GM19099 (cell line): Measurements from ENCODE around the gene FAM110D.
A peak's percentile ranks its signal among the peaks of the same experiment; 100 is the strongest.

ENCODE experiments used
- POLR2A ChIP-seq: IDR thresholded peaks from 3 replicates; pipeline ENCODE4 v1.6.1; 2011; ENCODE audit warnings: low read depth; ENCODE audit not compliant: insufficient read length; ENCODE audit errors: extremely low read depth

FAM110D gene

DNA sequence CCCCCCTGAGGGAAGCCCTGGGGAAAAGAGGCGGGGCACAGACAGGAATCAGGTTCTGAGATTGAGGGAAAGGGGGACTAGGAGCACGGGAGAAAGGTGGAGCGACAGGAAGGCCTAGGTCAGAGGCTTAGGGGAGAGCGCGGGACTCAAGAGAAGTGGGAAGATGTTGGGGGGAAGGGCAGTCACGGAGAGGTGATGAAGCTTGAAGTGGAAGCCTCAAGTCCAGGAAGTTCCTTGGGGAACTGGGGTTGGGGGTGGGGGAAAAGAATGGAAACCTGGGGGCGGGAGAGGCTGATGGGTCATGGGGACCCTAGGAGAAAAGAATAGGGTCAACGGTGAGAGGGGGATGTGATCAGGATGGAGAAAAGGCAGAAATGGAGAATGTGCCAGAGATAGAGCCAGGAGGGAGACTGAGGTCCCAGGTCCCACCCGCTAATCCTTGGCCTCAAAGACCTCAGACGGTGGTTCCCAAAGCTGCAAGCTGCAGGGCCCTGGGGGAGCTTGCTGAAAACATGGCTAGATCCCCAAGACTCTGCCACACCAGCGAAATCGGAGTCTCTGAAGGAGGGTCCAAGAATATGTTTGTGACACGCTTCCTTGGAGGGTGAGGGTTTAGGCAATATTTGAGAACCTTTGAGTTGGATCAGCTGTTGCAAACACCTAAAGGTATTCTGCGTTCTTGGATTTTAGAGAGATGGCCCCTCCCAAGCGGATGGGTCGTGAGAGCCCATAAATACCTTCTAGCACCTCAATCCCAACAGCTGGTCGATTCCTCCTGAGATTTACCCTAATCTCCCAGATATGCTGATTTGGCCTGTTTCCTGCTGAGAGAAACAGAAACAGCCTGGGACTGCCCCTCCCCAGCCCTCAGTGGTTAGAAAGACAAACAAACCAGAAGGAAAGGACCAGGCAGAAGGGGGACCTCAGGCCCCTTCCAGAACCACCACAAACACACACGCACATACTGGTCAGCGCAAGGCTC, 6.3 kb downstream of the FAM110D start:
- no peak for TF ChIP-seq POLR2A

DNA sequence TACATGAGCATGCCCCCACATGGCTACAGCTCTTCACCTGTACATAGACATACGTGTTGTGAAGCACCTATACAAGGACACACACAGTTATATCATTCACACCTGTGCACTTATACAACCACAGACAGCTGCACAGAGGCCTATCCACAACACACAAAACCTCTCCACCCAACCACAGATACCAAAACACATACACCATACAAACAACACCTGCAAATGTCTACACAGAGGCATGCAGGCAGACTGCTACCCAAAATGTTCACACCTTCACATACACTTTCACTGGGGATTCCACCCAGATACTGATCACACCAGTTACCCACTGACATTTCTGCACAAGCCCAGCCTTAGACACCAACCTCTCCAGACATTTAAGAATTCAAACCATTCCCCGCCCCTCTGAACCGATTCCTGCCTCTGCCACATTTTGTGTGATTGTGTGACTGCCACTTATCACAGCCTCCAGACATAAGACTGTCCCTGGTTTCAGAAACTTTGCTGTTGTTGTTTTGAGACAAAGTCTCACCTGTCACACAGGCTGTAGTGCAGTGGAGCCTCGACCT, 7.9 kb downstream of the FAM110D start:
- no peak for TF ChIP-seq POLR2A

DNA sequence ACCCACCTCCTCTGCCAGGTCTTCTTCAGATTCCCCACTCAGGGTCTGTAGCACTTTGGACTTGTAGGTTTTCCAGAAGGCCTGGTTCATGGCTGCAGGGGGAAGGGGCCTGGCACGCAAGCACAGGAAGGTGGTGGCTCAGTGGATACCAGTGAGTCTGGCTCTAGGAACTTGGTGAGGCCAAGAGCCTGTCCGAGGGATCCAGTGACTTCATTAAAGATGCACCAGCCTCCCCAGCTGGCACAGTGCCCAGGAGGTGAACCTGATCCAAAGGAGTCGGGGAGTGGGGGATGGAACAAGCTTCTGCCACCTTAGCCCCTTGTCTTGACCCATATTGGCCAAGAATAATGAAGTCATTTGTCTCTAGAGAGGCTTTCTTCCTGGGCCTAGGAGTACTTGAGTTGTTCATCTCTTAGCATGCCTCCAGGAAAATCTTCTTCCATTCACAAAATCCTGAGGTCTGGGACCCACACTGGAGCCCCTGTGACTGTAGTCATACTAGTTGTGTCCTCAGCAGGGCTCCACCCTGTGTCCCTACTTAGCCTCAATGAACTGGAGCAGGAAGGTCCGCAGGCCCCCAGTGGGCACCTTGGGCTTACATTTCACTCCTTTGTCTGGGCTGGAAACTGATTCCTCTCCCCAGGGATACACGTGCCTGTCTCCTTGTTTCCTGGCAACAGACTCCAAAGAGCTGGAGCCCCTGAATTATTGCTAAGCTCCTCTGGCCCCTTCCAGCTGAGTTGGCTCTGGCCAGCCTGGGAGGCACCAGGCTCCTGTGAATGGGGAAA, 9.7 kb downstream of the FAM110D start, which contains the start of gene C1orf232:
Gene C1orf232, minus strand, starts transcription at position 554 of the 788 bp plus-strand sequence. Its CDS starts 464 bp downstream, at position 90.
- no peak for TF ChIP-seq POLR2A

DNA sequence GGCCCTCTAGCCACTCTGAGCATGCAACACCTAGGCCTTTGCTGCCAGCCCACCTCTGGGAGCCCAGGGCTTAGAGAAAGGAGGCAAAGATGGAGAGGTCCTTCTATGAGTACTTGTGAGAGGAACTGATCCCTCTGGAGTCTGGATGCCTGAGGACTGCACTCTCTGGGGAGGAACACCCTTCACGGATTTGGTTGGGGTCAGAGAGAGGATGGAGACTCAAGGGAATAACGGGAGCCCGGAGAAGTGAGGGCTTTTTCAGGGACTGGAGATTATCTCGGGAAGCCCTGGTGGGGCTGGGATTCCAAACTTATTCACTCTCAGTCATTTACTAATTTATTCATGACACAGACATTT, 10.3 kb downstream of the FAM110D start:
- no peak for TF ChIP-seq POLR2A

DNA sequence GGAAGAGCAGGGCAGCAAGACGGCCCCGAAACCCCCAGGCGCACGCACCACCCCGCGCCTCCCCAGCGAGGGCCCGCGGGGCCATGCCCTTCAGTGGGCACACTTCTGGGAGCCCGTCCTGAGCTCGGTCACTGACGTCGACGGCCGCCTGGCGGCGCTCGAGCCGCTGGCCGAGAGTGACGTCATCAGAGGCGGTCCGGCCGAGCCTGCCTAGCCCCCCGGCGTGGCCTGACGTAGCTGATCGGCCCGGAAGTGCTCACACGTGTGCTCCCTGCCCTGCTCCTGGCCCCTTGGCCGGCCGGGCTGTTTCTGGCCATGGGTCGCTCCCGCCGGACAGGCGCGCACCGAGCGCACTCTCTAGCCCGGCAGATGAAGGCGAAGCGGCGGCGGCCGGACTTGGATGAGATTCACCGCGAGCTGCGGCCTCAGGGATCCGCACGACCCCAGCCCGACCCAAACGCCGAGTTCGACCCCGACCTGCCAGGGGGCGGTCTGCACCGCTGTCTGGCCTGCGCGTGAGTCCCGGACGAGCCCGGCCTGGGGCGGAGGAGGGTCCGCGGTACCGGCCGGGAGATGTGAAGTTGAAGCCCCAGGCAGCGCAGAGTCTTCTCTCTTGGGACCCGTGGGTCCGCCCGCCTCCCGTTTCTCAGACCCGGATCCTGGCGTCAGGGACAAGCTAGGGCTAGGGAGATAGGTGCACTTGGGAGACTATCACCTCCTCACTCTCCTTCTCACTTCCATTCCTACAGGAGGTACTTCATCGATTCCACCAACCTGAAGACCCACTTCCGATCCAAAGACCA, 11.0 kb downstream of the FAM110D start, which contains the start of gene ZNF593:
Gene ZNF593, plus strand, starts transcription at position 240 of the 803 bp plus-strand sequence. Its CDS starts 76 bp downstream, at position 316.
- peak; percentile 85 for TF ChIP-seq POLR2A

DNA sequence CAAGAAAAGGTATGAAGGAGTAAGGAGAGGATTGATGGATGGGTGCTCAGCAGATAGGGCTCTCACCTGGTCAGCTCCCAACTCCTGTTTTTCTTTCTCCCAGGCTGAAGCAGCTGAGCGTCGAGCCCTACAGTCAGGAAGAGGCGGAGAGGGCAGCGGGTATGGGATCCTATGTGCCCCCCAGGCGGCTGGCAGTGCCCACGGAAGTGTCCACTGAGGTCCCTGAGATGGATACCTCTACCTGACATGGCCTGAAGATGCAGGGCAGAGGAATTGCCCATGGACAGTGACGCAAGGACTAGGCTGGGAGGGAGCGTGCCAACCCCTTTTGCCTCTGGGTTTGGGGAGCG, 11.6 kb downstream of the FAM110D start:
- TF ChIP-seq POLR2A: no peak

DNA sequence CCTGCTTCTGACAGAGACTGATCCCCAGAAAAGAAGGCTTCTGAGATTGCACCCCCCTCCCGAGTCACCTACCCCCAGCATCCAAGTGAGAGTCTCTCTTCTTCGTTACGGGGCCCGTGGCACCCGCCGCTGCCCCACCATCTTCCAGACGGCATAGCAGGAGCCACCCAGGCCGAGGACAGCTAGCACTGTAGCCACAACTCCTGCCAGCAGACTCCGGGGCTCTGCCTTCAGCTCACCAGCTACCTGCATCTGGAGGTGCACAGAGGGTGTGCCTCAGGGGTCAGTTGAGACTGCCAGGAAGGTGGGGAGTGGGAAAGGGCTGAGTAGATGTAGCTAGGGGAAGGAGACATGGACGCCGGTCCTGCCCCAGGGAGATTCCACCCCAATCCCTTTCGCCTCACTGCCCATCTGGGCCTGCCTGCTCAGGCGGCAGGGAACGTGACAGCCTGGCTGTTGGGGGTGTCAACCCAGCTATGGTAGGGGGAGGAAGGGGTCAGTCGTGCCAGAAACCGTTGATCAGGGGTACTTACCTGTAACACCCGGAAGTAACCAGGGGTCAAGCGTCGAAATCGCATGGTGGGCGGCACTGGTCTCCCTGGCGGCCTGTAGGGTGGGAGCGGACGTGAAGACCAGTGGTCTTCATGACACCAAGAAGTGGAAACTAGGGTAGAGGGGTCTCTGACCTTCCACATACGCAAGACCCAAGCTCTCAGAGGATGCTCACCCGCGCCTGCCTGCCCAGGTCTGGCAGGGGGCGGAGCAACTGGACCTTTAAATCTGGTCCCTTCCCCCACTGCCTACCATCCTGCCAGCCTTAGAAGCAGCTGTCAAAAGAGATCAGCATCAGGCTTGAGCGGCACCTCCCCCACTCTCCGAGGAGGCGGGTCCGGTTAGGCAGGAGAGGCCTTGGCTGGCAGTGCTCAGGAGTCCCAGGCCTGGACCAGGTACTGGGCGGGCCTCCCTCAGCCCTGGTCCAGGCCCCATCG, 12.5 kb downstream of the FAM110D start, which contains the start of gene ZNF593OS:
Gene ZNF593OS, minus strand, starts transcription at position 749 of the 989 bp plus-strand sequence. Its CDS starts 171 bp downstream, at position 578.
- TF ChIP-seq POLR2A: no peak

DNA sequence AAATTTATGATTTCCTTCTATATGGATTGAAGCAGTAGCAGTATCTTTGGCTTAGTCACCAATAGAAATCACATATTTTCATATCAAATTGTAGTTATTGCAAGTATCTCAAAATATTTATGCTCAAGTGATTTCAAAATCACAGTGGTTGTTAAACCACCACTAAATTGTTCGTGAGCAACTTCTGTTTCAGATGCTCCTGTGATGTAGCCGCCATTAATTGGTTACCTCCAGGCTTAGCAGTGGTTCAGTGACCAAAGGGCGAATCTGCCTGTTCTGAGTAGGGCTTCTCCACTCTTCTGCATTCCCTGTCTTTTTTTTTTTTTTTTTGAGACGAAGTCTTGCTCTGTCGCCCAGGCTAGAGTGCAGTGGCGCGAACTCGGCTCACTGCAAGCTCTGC, 16.5 kb downstream of the FAM110D start:
- TF ChIP-seq POLR2A: no peak

DNA sequence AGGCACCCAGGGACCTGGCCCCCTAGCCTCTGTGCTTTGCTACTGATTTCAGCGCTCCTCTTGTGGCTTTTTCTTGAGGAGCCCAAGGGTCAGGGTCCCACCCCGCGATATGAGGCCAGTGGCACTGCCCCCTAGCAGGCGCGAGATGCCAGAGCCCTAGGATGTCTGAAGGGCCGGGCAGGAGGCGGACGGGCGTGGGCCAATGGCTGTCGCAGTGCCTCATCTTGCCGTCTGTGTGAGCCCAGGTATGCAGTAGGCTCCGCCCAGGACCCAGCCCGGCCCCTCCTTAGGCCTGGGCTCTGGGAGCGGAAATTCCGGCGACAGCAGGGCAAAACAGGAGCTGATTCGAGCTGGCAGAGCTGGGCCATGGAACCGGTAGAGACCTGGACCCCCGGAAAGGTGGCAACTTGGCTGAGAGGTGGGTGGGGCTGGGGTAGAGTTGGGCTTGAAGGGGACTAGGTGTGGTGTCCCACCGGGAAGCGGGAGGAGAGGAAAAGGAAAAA, 18.4 kb downstream of the FAM110D start, which contains the start of gene CNKSR1:
Gene CNKSR1, plus strand, starts transcription at position 310 of the 503 bp plus-strand sequence. Its CDS starts 57 bp downstream, at position 367.
- no peak for TF ChIP-seq POLR2A

DNA sequence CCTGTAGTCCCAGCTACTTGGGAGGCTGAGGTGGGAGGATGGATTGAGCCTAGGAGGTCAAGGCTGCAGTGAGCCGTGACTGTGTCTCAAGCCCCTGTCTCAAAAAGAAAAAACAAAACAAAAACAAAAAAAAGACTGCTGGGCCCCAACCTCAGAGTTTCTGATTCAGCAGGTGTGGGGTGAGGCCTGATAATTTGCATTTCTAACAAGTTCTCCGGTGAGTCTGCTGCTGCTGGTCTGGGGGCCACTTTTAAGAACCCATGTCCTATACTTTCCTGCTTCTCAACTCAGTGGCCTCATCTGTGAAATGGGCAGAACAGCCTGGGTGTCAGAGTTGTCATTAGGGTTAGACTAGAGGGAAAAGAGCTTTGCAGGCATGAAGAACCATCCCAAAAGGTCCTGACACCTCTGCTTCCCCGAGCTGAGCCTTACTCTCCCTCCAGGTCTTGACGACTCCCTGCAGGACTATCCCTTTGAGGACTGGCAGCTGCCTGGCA, 21.2 kb downstream of the FAM110D start:
- TF ChIP-seq POLR2A: no peak

DNA sequence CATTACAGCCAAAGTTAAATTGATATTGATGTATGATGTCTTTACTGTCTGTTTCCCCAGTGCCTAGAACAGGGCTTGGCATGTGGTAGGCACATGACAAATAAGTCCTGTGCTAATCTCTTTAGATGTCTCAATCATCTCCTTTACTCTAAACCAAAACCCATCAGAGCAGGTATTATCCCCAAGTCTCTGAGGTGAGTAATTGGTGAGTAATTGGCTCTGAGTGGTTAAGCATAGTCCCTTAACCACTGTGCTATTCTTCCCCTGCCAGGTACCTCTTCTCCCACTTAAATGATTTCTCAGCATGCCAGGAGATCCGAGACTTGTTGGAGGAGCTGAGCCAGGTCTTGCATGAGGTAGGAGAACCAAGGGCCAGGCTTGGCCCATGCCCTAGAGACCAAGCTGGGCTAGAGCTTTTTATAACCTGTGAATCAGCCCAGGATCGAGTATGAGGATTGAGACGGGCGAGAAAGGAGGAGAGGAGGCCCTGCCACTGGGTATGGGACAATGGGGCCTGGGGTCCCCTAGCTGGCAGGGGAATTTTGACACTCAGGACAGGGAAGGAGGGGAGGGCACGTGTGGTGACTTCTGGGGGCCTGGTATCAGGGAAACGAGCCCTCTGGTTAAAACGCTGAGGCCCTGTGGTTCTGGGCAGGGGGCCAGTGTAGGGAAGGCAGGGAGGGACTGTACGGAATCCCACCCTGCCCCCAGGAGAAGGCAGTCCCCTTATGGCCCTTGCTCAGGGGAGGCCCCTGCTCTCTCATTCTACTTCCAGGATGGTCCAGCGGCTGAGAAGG, 22.9 kb downstream of the FAM110D start:
- no peak for TF ChIP-seq POLR2A

DNA sequence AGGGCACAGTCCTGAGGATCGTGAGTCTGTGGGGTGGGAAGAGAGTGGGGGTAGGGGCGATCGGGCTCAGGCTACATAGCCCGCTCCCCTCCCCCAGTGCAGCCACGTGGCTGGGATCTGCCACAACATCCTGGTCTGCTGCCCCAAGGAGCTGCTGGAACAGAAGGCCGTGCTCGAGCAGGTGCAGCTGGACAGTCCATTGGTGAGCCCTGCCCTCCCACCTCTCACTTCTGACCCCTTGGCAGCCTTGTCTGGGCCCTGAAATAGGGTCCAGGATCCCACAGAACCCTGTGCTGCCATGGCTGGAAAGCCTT, 23.5 kb downstream of the FAM110D start:
- TF ChIP-seq POLR2A: no peak
